Heart left ventricle (tissue), 16 donors: ENCODE results near the gene ZNF181. TPM values are rescaled to one million over a fixed set of nuclear protein-coding genes. Genes with fewer than 3 reads are reported as not detected.
A peak's percentile ranks its signal among the peaks of the same experiment; 100 is the strongest.

ENCODE experiments used
- ATAC-seq, 4 donors: fragments of 200-7000 bp; cut with Tn5 transposase; one replicate each; pipeline ENCODE4 v1.9.1; 2020 to 2022; ENCODE audit warnings: moderate library complexity in 4 of 4, mild to moderate bottlenecking in 3 of 4, moderate number of reproducible peaks in 1 of 4
- DNase-seq, 5 donors: peaks; one replicate each; pipeline ENCODE4 v3.0.0-alpha.2; 2020
- H3K27ac ChIP-seq, 12 donors: fragments of 200-600 bp; sonication (generic) in 4 of 12; one replicate each; pipeline versions ENCODE4 v1.5.0 to v1.8.0; 2016 to 2022; ENCODE audit warnings: mild to moderate bottlenecking in 2 of 12
- H3K27me3 ChIP-seq, 9 donors: fragments of 200-600 bp; sonication (generic) in 2 of 9; one replicate each; pipeline versions ENCODE4 v1.5.1 to v1.8.0; 2016 to 2022; ENCODE audit warnings: mild to moderate bottlenecking in 3 of 9
- H3K36me3 ChIP-seq, 9 donors: fragments of 200-600 bp; sonication (generic) in 2 of 9; one replicate each; pipeline versions ENCODE4 v1.5.0 to v1.8.0; 2018 to 2022; ENCODE audit warnings: mild to moderate bottlenecking in 2 of 9
- H3K4me1 ChIP-seq, 12 donors: fragments of 200-600 bp; sonication (generic) in 4 of 12; one replicate each; pipeline versions ENCODE4 v1.5.0 to v1.8.0; 2016 to 2022; ENCODE audit warnings: mild to moderate bottlenecking in 3 of 12
- H3K4me3 ChIP-seq, 12 donors: fragments of 200-600 bp; sonication (generic) in 4 of 12; one replicate each; pipeline versions ENCODE4 v1.5.0 to v1.8.0; 2017 to 2022; ENCODE audit warnings: mild to moderate bottlenecking in 9 of 12, moderate library complexity in 4 of 12
- H3K9me3 ChIP-seq, 12 donors: fragments of 200-600 bp; sonication (generic) in 4 of 12; one replicate each; pipeline versions ENCODE4 v1.5.0 to v1.8.0; 2016 to 2022; ENCODE audit warnings: mild to moderate bottlenecking in 1 of 12
- POLR2A ChIP-seq, 2 donors: fragments of 450-650 bp; IDR thresholded peaks; one replicate each; pipeline ENCODE4 v1.6.1; 2017; ENCODE audit warnings: antibody characterized with exemption in 2 of 2, mild to moderate bottlenecking in 2 of 2, moderate library complexity in 2 of 2
- WGBS, 4 donors: extraction: QIAGEN DNeasy Blood & Tissue Kit in 2 of 4; methylation state at CpG; one replicate each; pipeline versions ENCODE4 v1.1.5 to v1.1.7; 2013 to 2018; 5-methylcytosine and 5-hydroxymethylcytosine counted together
- intact Hi-C, 10 donors: fragments of 100-400 bp; cut with DNase I; formaldehyde crosslinking; loops; one replicate each; pipeline versions ENCODE4 v1.11.1 to v1.14.2; 2022
- polyA plus RNA-seq, 2 donors: library from polyadenylated mRNA; stranded (reverse); fragments of 200-250 nt; gene quantifications; one replicate each; pipeline ENCODE4 v1.2.3, GENCODE V29; 2013
- total RNA-seq, 9 donors: library from RNA; depleted of rRNA in 2 of 9; stranded (reverse); fragments of >200 nt in 2 of 9; fragmentation: NEBNext Ultra II Directional in 3 of 9; extraction: Animal tissue kit (Norgen Biotek cat#: 25700) in 3 of 9; gene quantifications; one replicate each; pipeline versions ENCODE4 v1.1.0 to v1.2.4, GENCODE V29; 2016 to 2023
- TF ChIP-seq, protein P1 (sequence below), 12 donors: fragments of 200-600 bp; sonication (generic) in 4 of 12; IDR thresholded peaks; one replicate each; pipeline versions ENCODE4 v1.5.0 to v1.8.0; 2018 to 2022; ENCODE audit warnings: antibody characterized with exemption in 12 of 12, mild to moderate bottlenecking in 5 of 12
- donor health status: ischemic (EF 13 %, LVEDD 7.1; RV severe dilation, severe dysfunction).
- donor health status: healthy with polysubstance abuse.
- donor health status: DM: no; HTN: yes; CAD: no.
- donor health status: DM: no; HTN: no; CAD: no.
- donor health status: ischemic (EF 25% LVEDD 6.9; RV normal size, moderate dysfunction).
- donor health status: ischemic (EF 25% LVEDD 5.7; RV mildly dilated, moderate dysfunction).
- donor health status: healthy.
- donor health status: DM: yes; HTN: yes; CAD: no.
- donor health status: ischemic (EF 35%, LVEDD 5.7; RV mildly dilated, moderate dysfunction).
- donor health status: nonischemic (EF 11% LVEDD 7.7; RV severe dilation, severe dysfunction).
- donor health status: DM: yes; HTN: yes; CAD: no.
- donor health status: PGD.
- donor health status: ischemic (EF 29% LVEDD 5.4; RV normal size, mild dysfunction).
- donor health status: nonischemic (EF 23%, LVEDD 6.1; RV moderate dilation, normal function).

The ZNF181 gene
- total and polyA plus RNA-seq, 11 donors = 8.6 to 46.6 (median 18.8) TPM

GRCh38 chr19:34733266-34733745 lies 737 bp upstream of the ZNF181 start:
- Histone ChIP-seq H3K36me3 (peaks cover 0 to 30% (median 23%) of the 10 kb centered on the region in 9 donors), H3K27ac (peak overlapping the region; percentile 94 to 99 (median 98)), H3K4me1 (peaks cover 4 to 31% (median 25%) of the 10 kb centered on the region in 12 donors), H3K4me3 (peak overlapping the region; percentile 66 to 96 (median 84)), H3K27me3 (no peaks in the 10 kb centered on the region), H3K9me3 (peaks cover 0 to 28% (median 3%) of the 10 kb centered on the region in 12 donors)
- ATAC-seq (peak; percentile 26 to 41 (median 33)), DNase-seq (peak; percentile 56 to 65 (median 60))
- WGBS, 4 donors = 1% methylated on average over 13 of the region's 13 CpGs
- no peak for TF ChIP-seq POLR2A (IDR thresholded peaks at IDR 0.05)
- TF ChIP-seq, protein P1, sequence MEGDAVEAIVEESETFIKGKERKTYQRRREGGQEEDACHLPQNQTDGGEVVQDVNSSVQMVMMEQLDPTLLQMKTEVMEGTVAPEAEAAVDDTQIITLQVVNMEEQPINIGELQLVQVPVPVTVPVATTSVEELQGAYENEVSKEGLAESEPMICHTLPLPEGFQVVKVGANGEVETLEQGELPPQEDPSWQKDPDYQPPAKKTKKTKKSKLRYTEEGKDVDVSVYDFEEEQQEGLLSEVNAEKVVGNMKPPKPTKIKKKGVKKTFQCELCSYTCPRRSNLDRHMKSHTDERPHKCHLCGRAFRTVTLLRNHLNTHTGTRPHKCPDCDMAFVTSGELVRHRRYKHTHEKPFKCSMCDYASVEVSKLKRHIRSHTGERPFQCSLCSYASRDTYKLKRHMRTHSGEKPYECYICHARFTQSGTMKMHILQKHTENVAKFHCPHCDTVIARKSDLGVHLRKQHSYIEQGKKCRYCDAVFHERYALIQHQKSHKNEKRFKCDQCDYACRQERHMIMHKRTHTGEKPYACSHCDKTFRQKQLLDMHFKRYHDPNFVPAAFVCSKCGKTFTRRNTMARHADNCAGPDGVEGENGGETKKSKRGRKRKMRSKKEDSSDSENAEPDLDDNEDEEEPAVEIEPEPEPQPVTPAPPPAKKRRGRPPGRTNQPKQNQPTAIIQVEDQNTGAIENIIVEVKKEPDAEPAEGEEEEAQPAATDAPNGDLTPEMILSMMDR (IDR thresholded peaks at IDR 0.05) = no peak
- intact Hi-C loops = loop anchor here in 8 of 10 donors (1.0 to 10.0 kb wide), 4 partner anchors 39 to 193 kb away; partner anchors contain the start of genes SCGB2B2 (in 6 of the 8), ZNF302 (in 6 of the 8), ZNF30 (in 4 of the 8) and ZNF599 (in 1 of the 8)

GRCh38 chr19:34734537-34735103 lies 577 bp downstream of the ZNF181 start:
- peak in 1 of 4 donors; percentile 53 for ATAC-seq
- intact Hi-C loops = loop anchor here in 9 of 10 donors (1.0 to 10.0 kb wide), 8 partner anchors 38 to 193 kb away; partner anchors contain the start of genes SCGB2B2 (in 7 of the 9), ZNF302 (in 7 of the 9), ZNF30 (in 4 of the 9) and ZNF599 (in 4 of the 9)

DNA sequence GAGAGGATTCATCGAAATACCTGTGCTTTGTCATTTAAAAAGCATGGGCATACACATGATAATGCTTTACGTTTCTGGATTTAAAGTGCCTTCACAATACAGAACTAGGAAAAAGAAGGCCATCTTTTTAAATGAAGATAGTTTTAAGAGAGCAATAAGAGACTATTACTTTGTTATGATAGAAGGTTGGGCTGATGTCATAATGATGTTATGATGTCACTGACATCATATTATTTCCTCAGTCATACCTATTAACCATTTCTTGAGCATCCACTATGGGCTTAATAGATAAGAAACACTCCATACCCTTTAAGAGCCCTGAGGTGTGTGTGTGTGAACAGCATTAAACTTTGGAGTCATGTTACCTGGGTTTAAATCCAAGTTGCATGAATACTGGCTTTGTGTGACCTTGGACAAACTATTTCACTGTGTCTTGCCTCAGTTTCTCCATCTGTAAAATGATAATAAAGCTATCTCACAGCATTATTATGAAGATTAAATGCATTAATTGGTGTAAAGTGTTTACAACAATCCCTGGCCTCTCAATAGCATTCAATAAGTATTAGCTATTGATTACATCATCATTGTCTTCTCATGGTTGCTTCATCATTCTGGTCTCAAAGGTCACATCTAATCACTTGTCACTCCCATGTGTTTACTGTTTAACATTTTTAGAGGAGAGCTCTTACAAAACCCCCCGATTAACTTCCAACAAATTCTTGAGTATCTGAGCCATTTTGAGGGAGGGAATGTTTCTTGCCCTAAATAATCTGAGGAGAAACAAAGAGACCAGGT lies 11.1 kb downstream of the ZNF181 start:
- Histone ChIP-seq H3K4me3 (no peak overlapping the region), H3K4me1 (no peaks in the 10 kb centered on the region), H3K27me3 (no peaks in the 10 kb centered on the region), H3K27ac (no peak overlapping the region), H3K9me3 (peaks cover 0 to 100% (median 48%) of the 10 kb centered on the region in 12 donors), H3K36me3 (peaks cover 0 to 74% (median 20%) of the 10 kb centered on the region in 9 donors)
- DNase-seq (no peak), ATAC-seq (no peak)
- intact Hi-C loops = no loop called here
- WGBS, 4 donors = 90 to 96% (median 93%) methylated on average over 3 of the region's 3 CpGs
- TF ChIP-seq, protein P1 (IDR thresholded peaks at IDR 0.05) = no peak
- TF ChIP-seq POLR2A (IDR thresholded peaks at IDR 0.05) = no peak

More at GRCh38 chr19:34734537-34735103, 577 bp downstream of the ZNF181 start:
- H3K27me3 ChIP-seq = no peaks in the 10 kb centered on the region
- WGBS, 4 donors = 10 to 13% (median 12%) methylated on average over 16 of the region's 16 CpGs
- DNase-seq = no peak
- H3K4me1 ChIP-seq = peaks cover 4 to 31% (median 25%) of the 10 kb centered on the region in 12 donors
- H3K4me3 ChIP-seq = peak overlapping the region; percentile 66 to 96 (median 84)
- H3K27ac ChIP-seq = peak overlapping the region; percentile 94 to 99 (median 98)
- peaks cover 4 to 43% (median 34%) of the 10 kb centered on the region in 9 donors for H3K36me3 ChIP-seq
- TF ChIP-seq POLR2A (IDR thresholded peaks at IDR 0.05) = no peak
- TF ChIP-seq, protein P1 (IDR thresholded peaks at IDR 0.05) = no peak
- H3K9me3 ChIP-seq = peaks cover 0 to 41% (median 10%) of the 10 kb centered on the region in 12 donors
